BLaER1 treated with 17β-estradiol and CSF1 and Interleukin-3, amounts not matched to agents 10 nM and 100 nM (cell line): ENCODE results near the gene SPOCK3.

ENCODE experiments used
- H3K27ac ChIP-seq, 11 experiments: shearing (Covaris generic); formaldehyde crosslinking; 2 replicates each; pipeline ENCODE4 v1.8.1; 2022
- H3K27me3 ChIP-seq, 11 experiments: shearing (Covaris generic); formaldehyde crosslinking; 2 replicates each; pipeline ENCODE4 v1.8.1; 2022
- H3K36me3 ChIP-seq, 11 experiments: shearing (Covaris generic); formaldehyde crosslinking; 2 replicates each; pipeline ENCODE4 v1.8.1; 2022
- H3K4me1 ChIP-seq, 10 experiments: shearing (Covaris generic); formaldehyde crosslinking; 2 replicates each; pipeline ENCODE4 v1.8.1; 2022
- H3K4me2 ChIP-seq, 11 experiments: shearing (Covaris generic); formaldehyde crosslinking; 2 replicates each; pipeline ENCODE4 v1.8.1; 2022
- H3K4me3 ChIP-seq, 10 experiments: shearing (Covaris generic); formaldehyde crosslinking; 2 replicates each; pipeline ENCODE4 v1.8.1; 2022
- H3K9ac ChIP-seq, 11 experiments: shearing (Covaris generic); formaldehyde crosslinking; 2 replicates each; pipeline ENCODE4 v1.8.1; 2022
- H3K9me3 ChIP-seq, 11 experiments: shearing (Covaris generic); formaldehyde crosslinking; replicated peaks in 1 of 11; 2 replicates each; pipeline ENCODE4 v1.8.1; 2022
- H4K20me1 ChIP-seq, 11 experiments: shearing (Covaris generic); formaldehyde crosslinking; 2 replicates each; pipeline ENCODE4 v1.8.1; 2022
- Cebpa-rat ChIP-seq, 11 experiments: shearing (Covaris generic); IDR thresholded peaks; 2 replicates each; pipeline ENCODE4 v1.8.1; 2022

The SPOCK3 gene

GRCh38 chr4:167185465-167185864 lies 48.8 kb downstream of the SPOCK3 start:
- H3K27me3 ChIP-seq, result no peaks in the 10 kb centered on the region
- H3K4me1 ChIP-seq, result no peaks in the 10 kb centered on the region
- no peak overlapping the region for H3K9ac ChIP-seq
- no peaks in the 10 kb centered on the region for H3K36me3 ChIP-seq
- no peak overlapping the region for H3K27ac ChIP-seq
- H3K4me3 ChIP-seq, result no peak overlapping the region
- no peaks in the 10 kb centered on the region for H4K20me1 ChIP-seq
- TF ChIP-seq Cebpa-rat (IDR thresholded peaks at IDR 0.05), result no peak
- no peak overlapping the region for H3K4me2 ChIP-seq
- H3K9me3 ChIP-seq, result no peaks in the 10 kb centered on the region

- Histone ChIP-seq H3K4me3 (no peak overlapping the region), H3K27ac (no peak overlapping the region), H3K9me3 (no peaks in the 10 kb centered on the region), H4K20me1 (no peaks in the 10 kb centered on the region), H3K9ac (no peak overlapping the region), H3K36me3 (no peaks in the 10 kb centered on the region), H3K4me1 (no peaks in the 10 kb centered on the region), H3K4me2 (no peak overlapping the region), H3K27me3 (no peaks in the 10 kb centered on the region)
- no peak for TF ChIP-seq Cebpa-rat (IDR thresholded peaks at IDR 0.05)
Measured at GRCh38 chr4:167183036-167183435, 51.3 kb downstream of the SPOCK3 start.

- no peak overlapping the region for H3K9ac ChIP-seq
- H3K9me3 ChIP-seq, result no peaks in the 10 kb centered on the region
- H3K36me3 ChIP-seq, result no peaks in the 10 kb centered on the region
- H3K4me2 ChIP-seq, result no peak overlapping the region
- no peak for TF ChIP-seq Cebpa-rat (IDR thresholded peaks at IDR 0.05)
- no peaks in the 10 kb centered on the region for H4K20me1 ChIP-seq
- no peaks in the 10 kb centered on the region for H3K27me3 ChIP-seq
- H3K4me1 ChIP-seq, result no peaks in the 10 kb centered on the region
- no peak overlapping the region for H3K27ac ChIP-seq
- no peak overlapping the region for H3K4me3 ChIP-seq
Measured at GRCh38 chr4:167177925-167178324, 56.4 kb downstream of the SPOCK3 start.

- Histone ChIP-seq H3K36me3 (no peaks in the 10 kb centered on the region), H3K27me3 (no peaks in the 10 kb centered on the region), H4K20me1 (no peaks in the 10 kb centered on the region), H3K27ac (no peak overlapping the region), H3K9ac (no peak overlapping the region), H3K4me3 (no peak overlapping the region), H3K9me3 (no peaks in the 10 kb centered on the region), H3K4me2 (no peak overlapping the region), H3K4me1 (no peaks in the 10 kb centered on the region)
- no peak for TF ChIP-seq Cebpa-rat (IDR thresholded peaks at IDR 0.05)
Measured at GRCh38 chr4:167176723-167177367, 57.4 kb downstream of the SPOCK3 start.

GRCh38 chr4:167171928-167172327 lies 62.4 kb downstream of the SPOCK3 start:
- Histone ChIP-seq H4K20me1 (no peaks in the 10 kb centered on the region), H3K4me2 (no peak overlapping the region), H3K9me3 (no peaks in the 10 kb centered on the region; a peak in 1 of 22 replicates), H3K27ac (no peak overlapping the region), H3K4me1 (no peaks in the 10 kb centered on the region), H3K27me3 (no peaks in the 10 kb centered on the region), H3K4me3 (no peak overlapping the region), H3K36me3 (no peaks in the 10 kb centered on the region), H3K9ac (no peak overlapping the region)
- TF ChIP-seq Cebpa-rat (IDR thresholded peaks at IDR 0.05), result no peak

- no peak overlapping the region for H3K9ac ChIP-seq
- TF ChIP-seq Cebpa-rat (IDR thresholded peaks at IDR 0.05), result no peak
- no peaks in the 10 kb centered on the region for H3K27me3 ChIP-seq
- no peaks in the 10 kb centered on the region; a peak in 1 of 22 replicates for H3K9me3 ChIP-seq
- no peak overlapping the region for H3K27ac ChIP-seq
- no peak overlapping the region for H3K4me3 ChIP-seq
- no peaks in the 10 kb centered on the region for H4K20me1 ChIP-seq
- no peaks in the 10 kb centered on the region for H3K36me3 ChIP-seq
- H3K4me1 ChIP-seq, result no peaks in the 10 kb centered on the region
- H3K4me2 ChIP-seq, result no peak overlapping the region
Measured at GRCh38 chr4:167168611-167169010, 65.7 kb downstream of the SPOCK3 start.

GRCh38 chr4:167150587-167150986 lies 83.7 kb downstream of the SPOCK3 start:
- TF ChIP-seq Cebpa-rat (IDR thresholded peaks at IDR 0.05), result no peak
- no peaks in the 10 kb centered on the region for H3K27me3 ChIP-seq
- no peaks in the 10 kb centered on the region for H3K9me3 ChIP-seq
- H3K36me3 ChIP-seq, result no peaks in the 10 kb centered on the region
- no peak overlapping the region for H3K27ac ChIP-seq
- no peak overlapping the region for H3K9ac ChIP-seq
- H3K4me2 ChIP-seq, result no peak overlapping the region
- H3K4me3 ChIP-seq, result no peak overlapping the region
- no peaks in the 10 kb centered on the region for H3K4me1 ChIP-seq
- H4K20me1 ChIP-seq, result no peaks in the 10 kb centered on the region

GRCh38 chr4:167144605-167145004 lies 89.7 kb downstream of the SPOCK3 start:
- no peaks in the 10 kb centered on the region for H3K9me3 ChIP-seq
- H3K9ac ChIP-seq, result no peak overlapping the region
- no peak for TF ChIP-seq Cebpa-rat (IDR thresholded peaks at IDR 0.05)
- no peak overlapping the region for H3K27ac ChIP-seq
- no peaks in the 10 kb centered on the region for H3K4me1 ChIP-seq
- no peak overlapping the region for H3K4me3 ChIP-seq
- no peaks in the 10 kb centered on the region for H3K36me3 ChIP-seq
- no peaks in the 10 kb centered on the region for H4K20me1 ChIP-seq
- H3K4me2 ChIP-seq, result no peak overlapping the region
- H3K27me3 ChIP-seq, result no peaks in the 10 kb centered on the region

- Histone ChIP-seq H3K36me3 (no peaks in the 10 kb centered on the region), H3K9me3 (no peaks in the 10 kb centered on the region), H3K4me3 (no peak overlapping the region), H3K27me3 (no peaks in the 10 kb centered on the region), H3K27ac (no peak overlapping the region), H4K20me1 (no peaks in the 10 kb centered on the region), H3K4me1 (no peaks in the 10 kb centered on the region), H3K4me2 (no peak overlapping the region), H3K9ac (no peak overlapping the region)
- TF ChIP-seq Cebpa-rat (IDR thresholded peaks at IDR 0.05), result no peak
Measured at GRCh38 chr4:167143018-167143417, 91.3 kb downstream of the SPOCK3 start.

GRCh38 chr4:167136270-167136669 lies 98.0 kb downstream of the SPOCK3 start:
- Histone ChIP-seq H3K27ac (no peak overlapping the region), H3K27me3 (no peaks in the 10 kb centered on the region), H3K9ac (no peak overlapping the region), H3K4me3 (no peak overlapping the region), H3K9me3 (no peaks in the 10 kb centered on the region), H3K4me2 (no peak overlapping the region), H3K4me1 (no peaks in the 10 kb centered on the region), H4K20me1 (no peaks in the 10 kb centered on the region), H3K36me3 (no peaks in the 10 kb centered on the region)
- no peak for TF ChIP-seq Cebpa-rat (IDR thresholded peaks at IDR 0.05)
